Activated CD4-positive, alpha-beta T cell treated with anti-CD3 and anti-CD28 coated beads, Interleukin-2, amount 50 U/mL, for 48 hours (primary cell): ENCODE data around the gene IGBP1.
"Not testable (repeated sequence)": the region's sequence is repeated elsewhere in the genome, so short reads cannot be mapped to it uniquely, and the experiment has no call there.

Source experiments
- DNase-seq, 2 experiments: peaks; one replicate each; pipeline ENCODE4 v3.0.0-alpha.2; 2020

The IGBP1 gene

DNA sequence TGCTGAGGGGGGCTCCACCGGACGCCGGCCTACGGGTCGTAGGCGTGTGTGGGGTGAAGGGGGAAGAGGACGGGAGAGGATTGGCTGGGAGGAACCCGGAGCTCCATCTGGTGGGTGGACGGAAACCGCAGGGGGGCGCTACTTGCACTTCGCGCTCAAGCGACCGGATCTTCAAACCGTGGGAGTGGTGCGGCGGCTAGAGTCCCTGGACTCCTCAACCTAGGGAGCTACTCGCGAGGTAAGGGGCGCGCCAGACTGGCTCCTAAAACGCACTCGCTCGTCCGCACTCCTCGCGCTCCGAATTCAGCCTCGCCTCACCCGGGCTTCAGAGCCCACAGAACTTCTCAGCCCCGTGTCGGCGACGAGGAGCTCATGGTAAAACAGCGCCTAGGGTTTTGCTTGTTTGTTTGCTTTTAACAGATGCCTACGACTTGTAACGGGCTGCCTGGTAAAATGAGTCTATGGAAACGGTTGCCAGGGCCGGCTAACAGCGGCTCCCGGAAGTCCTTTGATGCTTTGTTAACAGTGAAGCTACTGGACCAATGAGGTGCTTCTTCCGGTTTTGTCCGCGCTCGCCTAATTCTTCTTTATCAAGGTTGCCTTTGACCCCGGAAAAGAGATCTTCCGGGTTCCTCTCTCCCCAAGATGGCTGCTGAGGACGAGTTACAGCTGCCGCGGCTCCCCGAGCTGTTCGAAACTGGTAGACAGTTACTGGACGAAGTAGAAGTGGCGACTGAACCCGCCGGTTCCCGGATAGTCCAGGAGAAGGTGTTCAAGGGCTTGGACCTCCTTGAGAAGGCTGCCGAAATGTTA lies at the start of gene IGBP1:
TSS of gene IGBP1 (plus strand) at position 145 of the 813 bp plus-strand sequence. CDS start at position 646, 501 bp downstream.
- DNase-seq = peak; percentile 65 to 72

DNA sequence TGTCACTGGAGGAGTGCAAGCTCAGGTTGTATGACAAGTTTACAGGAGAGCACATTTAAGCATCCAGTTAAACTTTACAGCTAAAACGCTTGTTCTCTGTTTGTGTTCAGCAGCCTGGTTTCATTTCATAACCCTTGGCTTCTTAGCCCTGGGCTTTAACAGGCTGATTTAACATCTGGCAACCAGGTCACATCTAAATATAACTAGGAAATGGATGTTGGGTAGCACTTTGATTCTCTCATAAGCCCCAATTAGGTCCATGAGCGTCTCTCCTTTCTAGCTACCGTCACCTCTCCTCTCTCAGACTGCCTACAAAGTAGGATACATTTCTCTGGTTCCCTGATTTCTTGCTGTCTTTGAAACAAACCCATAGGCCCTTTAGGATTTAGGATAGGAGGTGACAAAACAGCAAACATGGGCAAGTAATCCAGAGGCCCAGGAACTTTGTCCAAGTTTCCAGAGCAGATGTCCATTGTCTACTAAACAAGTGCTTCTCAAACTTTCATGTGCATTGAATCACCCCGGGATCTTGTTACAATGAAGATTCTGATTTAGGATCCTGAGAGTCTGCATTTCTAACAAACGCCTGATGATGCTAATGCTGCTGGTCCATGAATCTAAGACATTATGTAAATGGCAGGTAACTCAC lies 48.5 kb upstream of the IGBP1 start:
- DNase-seq = no peak

DNA sequence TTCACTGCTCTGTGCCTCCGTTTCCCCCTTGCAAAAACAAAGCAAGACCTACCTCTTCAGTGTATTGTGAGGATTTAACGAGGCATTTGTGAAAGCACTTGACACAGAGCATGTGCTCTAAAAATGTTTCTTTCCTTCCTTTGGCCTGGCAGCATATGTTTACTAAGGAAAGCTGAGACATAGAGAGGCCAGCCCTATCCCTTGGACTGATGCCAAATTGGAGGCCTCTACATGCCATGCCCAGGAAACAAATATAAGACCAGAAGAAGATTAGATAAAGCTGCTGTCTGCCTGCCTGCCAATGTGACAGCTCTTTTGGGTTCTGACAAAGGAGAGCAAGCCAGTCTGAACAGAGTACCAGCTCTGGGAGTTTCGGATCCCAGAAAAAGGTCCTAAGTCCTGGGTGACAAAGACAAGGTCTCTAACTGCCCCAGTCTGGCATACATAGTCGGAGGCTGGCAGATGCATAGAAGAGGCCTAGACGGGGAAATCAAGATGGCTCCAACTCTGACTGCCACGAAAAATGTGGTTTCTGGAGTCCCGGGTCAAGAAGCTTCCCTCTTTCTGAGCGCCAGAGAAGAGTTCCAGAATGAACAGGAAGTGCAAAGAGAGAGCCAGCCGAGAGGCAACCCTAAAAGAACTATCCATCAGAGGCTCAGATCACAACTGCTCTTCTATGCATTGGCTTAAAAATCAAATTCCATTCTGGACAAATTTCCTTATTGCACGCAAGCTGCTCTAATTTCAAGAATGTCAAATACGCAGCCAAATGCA lies 45.2 kb upstream of the IGBP1 start:
- DNase-seq = no peak

DNA sequence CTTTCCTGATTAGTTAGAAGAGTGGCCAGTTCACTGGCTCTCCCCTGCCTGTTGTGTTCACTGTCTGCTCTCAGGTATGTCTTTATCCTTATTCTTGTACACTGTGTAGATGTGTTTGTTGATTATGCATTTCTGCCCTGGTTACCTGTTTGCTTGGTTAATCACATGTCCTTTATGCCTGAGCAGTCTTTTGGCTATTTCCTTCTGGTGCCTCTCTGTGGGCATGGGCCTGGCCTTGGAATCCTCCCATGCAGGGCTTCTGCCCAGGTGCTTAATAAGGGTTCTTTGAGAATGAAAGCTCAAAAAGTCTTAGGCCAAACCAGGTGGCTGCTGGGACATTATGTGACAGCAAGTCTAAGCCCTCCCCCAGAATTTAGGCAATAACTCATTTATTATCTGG lies 44.5 kb upstream of the IGBP1 start:
- DNase-seq = no peak

DNA sequence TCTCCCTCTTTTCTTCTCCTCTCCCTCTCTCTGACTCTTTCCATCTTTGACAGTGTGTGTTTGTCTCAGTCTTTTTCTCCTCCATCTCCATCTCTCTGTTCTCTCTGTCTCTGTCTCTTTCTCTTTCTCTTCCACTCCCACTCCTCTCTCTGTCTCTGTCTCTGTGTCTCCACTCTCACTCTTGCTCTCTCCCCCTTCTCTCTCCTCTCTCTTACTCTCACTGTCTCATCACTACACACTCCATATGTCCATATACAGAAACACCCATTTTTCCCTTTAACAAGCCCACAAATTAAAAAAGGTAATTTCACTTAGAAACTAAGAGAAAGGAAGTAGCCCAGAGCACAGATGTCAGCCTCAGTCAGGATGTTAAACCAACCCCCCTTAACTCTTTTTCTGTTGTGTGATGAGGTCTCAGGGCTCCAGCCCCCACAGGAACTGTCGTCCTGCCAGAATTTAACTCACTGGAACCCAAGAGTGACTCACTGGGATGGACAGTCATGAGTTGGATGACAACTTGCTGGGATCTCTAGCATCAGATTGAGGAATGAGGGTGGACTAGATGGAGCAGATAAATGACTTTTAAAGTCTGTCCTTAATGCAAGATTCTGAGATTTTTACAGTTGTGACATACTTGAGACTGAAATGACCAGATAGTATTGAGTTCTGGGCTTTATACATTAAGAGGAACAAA lies 43.5 kb upstream of the IGBP1 start:
- DNase-seq = no peak

DNA sequence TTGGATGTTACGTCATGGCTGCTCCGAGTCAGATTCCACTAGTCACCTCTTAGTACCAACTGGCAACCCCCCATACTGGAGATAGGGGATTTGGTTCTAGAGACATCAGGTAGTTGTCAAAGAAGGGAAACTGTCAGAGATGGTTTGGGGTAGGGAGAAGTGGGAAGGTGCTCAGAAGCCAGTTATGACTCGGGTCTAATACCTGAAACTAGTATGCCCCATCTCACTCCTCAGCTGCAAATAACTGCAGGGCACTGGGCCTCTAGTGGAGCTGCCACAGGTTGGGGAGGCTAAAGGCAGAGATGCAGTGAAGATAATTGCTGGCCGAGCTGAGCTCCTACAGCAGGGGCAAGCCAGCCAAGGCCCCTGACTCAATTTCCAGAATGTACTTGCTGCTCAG lies 41.0 kb upstream of the IGBP1 start:
- DNase-seq = no peak

DNA sequence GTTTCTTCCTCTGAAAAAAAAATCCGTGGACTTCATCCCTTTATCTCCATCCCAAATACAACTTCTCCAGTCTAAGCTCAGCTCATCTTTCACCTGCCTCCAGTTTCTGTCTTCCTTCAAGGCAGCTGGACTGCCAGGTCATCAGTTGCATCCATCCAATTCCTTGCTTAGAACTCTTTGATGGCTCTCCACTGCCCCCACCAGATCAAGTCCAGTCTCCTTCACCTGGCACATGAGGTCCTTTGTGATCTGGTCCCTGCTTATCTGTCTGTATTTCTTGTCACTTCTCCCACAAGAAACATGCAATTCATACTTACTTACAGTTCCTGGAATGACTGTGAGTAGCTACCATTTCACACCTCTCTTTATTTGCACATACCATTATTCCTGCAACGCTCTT lies 37.2 kb upstream of the IGBP1 start:
- peak in 1 of 2 experiments; percentile 3 for DNase-seq

DNA sequence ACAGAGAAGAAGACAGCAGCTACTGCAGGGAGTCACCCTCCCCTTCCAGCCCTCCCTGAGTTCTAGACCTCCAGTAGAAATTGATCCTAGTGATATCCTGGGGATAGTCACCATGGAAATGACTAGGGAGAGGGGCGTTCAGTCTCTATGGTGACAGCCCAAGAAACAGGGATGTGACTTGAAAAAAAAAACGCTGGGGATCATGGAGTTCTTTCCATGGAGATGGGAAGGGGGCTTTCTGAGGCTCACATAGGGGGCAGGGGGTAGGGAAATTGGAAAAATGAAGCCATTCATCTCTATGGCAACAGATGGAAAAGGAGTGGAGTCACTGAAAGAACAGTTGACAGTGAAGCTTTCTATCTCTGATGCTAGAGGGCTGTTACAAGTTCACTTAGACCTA lies 28.0 kb upstream of the IGBP1 start:
- no peak for DNase-seq

DNA sequence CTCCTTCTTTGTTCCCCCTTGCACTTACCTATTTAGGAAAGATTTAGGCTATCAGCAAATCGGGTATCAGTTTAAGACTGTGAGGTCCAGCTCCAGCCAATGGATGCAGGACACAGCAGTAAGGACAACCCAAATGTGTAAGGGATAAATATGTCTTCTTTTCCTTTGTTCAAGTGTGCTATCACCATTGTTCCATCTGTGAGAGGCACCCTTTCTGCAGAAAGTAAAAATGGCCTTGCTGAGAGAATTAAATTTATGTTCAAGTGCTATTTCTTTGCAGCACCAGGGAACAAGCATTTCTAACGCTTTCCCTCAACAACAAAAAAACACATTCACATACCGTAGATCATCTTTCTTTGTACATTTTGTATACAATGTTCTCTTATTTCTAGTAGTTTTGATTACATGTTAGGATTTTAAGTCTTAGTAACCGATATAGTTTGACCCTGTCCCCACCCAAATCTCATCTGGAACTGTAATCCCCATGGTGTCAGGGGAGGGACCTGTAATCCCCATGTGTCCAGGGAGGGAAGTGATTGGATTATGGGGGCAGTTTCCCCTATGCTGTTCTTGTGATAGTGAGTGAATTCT lies 21.7 kb upstream of the IGBP1 start:
- not testable (repeated sequence) for DNase-seq

DNA sequence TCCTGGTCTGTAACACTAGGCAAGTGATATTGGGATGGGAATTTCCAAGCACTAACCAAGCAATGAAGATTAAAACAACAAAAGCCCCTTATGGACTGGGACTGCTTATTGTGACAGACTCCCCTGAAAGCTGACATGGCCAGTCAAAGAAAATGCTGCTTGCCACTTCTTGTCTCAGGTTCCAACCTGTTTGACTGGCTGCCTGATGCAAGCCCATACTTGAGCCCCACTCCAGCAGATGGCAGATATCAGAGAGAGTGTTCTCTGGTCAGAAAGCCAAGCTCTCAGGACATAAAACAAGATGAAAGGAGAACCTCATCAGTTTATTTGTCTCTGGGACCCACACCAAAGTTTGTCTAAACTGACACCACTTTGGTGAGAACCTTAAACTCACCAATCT lies 15.5 kb upstream of the IGBP1 start:
- no peak for DNase-seq

DNA sequence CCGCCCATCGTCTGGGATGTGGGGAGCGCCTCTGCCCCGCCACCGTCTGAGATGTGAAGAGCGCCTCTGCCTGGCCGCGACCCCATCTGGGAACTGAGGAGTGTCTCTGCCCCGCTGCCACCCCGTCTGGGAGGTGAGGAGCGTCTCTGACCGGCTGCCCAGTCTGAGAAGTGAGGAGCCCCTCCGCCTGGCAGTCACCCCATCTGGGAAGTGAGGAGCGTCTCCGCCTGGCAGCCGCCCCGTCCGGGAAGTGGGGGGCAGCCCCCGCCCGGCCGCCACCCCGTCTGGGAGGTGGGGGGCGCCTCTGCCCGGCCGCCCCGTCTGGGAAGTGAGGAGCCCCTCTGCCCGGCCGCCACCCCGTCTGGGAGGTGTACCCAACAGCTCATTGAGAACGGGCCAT lies 10.2 kb upstream of the IGBP1 start:
- DNase-seq = not testable (repeated sequence)

DNA sequence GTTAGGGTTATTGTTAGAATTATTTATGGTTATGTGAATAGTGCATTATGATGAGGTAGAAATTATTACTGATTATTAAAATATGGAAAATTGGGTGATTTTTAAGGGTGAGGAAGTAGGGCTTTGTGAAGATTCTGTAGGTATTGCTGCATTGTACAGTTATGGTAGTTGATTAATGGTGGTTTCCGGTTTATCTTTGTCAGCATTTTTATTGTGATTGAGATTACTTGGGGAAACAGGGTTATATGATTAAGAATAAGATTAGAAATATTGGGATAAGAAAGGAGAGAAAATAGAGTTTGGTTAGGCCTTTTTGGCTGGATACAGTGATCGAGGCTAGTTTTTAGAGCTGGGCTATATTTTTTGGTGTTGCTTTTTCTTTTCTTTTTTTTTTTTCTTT lies 8.6 kb upstream of the IGBP1 start:
- DNase-seq = no peak

DNA sequence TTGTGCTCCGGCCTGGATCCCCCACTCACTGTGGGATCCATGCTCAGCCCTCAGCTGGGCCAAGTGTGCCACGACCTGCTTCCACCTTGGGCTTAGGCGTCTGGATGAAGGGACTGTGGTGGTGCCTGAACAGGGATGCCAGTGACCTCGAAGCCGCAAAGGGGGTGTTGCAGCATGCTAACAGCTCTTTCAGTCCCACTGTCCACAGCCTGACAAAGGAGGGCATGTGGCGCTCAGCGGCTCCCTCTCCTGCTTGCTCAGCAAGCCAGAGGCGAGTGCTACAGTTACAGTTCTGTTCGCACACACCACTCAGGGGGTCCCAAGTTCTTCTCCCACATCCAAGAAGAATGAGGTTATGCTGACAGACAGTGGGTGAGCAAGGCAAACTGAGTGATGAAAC lies 5.2 kb upstream of the IGBP1 start:
- DNase-seq = no peak

DNA sequence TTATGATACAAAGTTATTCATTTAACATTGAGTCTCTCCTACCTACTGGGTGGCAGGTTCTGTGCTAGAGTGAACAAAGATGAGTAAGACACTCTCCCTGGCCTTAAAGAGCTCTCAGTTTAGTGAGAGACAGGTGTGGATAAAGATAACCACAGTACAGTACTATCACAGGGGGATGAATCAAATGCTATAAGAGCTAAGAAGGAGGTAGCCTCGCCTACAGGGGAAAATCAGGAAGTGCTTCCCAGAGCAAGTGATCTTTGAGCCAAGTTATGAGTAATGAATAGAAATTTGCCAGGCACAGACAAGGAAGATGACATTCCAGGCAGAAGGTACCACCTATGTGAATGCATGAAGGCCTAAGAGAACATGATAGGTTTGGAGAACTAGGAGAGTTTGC lies 3.4 kb upstream of the IGBP1 start:
- DNase-seq = no peak

DNA sequence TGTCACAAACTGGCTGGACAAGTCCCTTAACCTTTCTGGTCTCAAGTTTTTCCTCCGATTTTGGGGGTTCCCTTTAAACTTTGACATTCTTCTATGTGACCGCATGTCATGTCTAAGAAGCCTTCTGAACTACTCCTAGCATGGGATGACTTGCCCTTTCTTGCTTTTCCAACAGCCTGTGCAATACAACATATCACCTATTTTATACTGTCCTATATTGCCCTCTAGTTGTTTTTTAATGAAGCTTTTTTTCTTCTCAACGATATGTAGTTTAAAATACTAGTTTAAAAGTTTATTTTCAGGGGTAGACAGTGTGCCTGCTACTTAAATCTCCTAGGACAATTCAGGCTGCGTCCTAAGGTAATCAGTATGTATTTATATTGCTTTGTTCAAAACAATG lies 1.0 kb upstream of the IGBP1 start:
- DNase-seq = no peak

DNA sequence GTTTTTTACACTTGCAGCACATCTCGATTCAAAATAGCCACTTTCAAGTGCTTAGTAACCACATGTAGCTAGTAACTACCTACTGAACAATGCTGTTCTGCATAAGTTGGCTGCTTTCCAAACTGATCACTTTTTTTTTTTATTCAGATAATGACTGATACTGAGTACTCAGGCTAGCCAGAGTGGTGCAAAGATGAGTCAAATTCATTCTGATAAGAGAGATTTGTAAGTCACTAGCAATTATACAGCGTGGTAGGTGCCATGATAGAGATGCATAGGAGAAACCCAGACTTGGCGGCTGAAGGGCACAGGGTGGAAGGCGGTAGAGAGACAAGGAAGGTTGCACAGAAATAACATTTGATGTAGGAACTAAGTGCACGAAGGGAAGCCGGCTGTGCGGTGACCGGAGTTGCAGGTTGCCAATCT lies 357 bp upstream of the IGBP1 start:
- DNase-seq = no peak

DNA sequence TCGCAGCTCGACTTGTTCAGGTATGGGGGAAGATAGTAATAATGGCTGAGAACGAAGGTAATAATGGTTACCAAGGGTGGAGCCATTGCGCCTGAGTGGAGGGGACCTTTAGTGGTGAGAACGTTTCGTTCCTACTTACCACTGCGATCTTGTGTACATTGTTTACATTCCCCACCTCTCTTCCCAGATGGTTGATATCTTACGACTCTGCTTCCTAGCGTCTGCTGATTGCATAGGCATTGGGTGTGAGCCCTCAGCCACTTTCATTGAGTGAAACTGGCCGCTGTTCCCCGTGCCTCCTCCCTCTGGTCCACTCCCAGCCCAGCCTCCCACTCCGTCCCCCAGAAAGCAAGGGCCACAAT lies 850 bp downstream of the IGBP1 start:
- DNase-seq = no peak

DNA sequence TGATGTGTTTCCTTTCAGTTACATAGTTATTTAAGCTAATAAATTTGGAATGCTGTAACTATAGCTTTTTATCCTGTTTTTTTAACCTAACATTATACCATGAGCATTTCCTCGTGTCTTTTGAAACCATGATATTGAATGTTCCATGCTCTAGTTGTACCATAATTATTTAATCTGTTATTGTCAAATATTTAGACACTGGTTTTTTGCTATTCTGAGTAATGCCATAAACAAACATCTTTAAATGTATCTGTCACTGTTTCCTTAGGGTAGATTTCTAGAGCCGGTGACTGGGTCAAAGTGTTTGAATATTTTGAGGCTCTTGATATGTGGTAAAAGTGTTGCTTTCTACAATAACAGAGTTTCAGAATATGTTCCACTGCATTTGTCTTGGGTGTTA lies 5.4 kb downstream of the IGBP1 start:
- DNase-seq = no peak

DNA sequence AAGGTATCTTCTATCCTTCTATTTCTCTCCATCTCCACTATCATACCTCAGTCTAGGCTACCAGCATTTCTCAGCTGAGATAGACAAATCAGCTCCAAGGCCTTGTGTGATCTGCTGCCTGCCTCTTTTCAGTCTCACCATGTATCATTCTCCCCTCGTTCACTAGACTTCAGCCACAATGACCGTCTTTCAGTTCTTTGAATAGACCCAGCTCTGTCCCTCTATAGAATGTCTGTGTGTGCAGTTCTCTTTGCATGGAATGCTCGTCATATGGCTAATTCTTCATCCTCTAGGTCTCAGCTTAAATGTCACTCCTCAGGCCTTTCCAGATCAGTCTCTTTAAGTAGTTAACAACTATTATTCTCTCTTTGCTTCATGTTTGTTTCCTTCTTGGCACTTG lies 6.5 kb downstream of the IGBP1 start:
- no peak for DNase-seq

DNA sequence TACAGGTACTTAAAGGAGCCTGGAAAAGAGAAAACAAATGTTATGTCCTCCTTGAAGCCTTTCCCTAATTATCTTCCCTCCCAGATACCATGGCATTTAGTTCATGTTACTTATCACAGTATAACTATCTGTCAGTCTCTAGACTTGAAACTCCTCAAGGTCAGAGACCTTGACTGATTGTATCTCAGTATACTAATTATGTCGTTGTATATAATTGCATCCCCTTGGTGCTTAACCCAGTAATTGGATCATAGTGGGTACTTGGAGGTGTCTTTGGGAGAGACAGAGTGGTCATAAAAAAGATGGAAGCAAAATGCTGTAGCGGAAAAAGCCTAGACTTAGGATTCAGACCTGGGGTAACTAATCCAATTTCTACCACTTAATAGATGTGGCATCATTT lies 8.1 kb downstream of the IGBP1 start:
- no peak for DNase-seq

DNA sequence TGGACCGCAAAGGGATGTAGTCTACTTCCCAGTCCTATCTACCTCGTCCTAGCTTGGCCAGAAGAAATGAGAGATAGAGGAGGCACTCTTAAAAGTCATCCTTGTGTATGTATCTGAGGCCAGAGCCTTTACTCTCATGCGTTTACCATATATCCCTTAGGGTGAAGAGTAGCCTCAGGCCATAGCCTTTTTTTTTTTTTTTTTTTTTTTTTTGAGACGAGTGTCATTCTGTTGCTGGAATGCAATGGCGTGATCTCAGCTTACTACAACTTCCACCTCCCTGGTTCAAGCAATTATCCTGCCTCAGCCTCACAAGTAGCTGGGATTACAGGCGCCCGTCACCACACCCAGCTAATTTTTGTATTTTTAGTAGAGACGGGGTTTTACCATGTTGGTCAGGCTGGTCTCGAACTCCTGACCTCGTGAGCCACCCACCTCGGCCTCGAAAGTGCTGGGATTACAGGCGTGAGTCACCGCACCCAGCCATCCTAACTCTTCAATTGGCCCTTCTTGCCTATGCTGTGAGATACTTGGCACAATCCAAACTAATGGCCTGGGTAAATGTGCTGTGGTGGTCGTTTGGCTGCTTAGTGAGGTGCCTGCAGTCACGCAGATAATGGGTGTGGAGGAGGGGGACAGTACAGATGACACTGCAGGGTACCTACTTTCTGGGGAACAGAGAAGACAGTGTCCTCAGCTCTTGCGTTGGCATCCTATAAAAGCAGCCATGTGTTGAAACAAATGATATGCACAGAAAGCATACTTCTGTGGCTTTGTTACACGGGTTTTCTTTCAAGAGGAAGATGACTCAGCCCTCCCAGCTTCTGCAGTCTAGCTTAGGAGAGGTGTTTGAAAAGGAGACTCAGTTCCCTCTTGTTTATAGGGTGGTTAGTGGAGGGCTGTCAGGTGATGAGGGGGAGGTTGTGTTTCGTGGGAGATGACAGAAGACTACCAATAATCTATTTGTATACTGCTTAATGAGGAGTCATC lies 33.6 kb downstream of the IGBP1 start:
- no peak for DNase-seq
